ENCODE results near the gene IFT43. TPM values are rescaled to one million over a fixed set of nuclear protein-coding genes. Genes with fewer than 3 reads are reported as not detected.

IFT43 gene
- 10 to 100 TPM; 23.7 to 48.8 (median 30.2) TPM for total RNA-seq
- polyA plus RNA-seq, result 10 to 100 TPM; 14.2 to 33.0 TPM
- long read RNA-seq, donor 1, transcript IFT43-202 (9 exons, 833 nt), result major isoform, 13 of 52 reads
- long read RNA-seq, donor 1, partial matches to known transcripts, result 20 of 52 reads
- long read RNA-seq, donor 1, other reads (novel, unspliced or antisense), result 18 of 52 reads
- long read RNA-seq, donor 2, transcript IFT43-202 (9 exons, 833 nt), result major isoform, 22 of 34 reads
- long read RNA-seq, donor 2, partial matches to known transcripts, result 10 of 34 reads
- long read RNA-seq, donor 2, other reads (novel, unspliced or antisense), result 0 of 34 reads
- long read RNA-seq, donor 3, transcript IFT43-202 (9 exons, 833 nt), result major isoform, 12 of 38 reads
- long read RNA-seq, donor 3, partial matches to known transcripts, result 13 of 38 reads
- long read RNA-seq, donor 3, other reads (novel, unspliced or antisense), result 13 of 38 reads

DNA sequence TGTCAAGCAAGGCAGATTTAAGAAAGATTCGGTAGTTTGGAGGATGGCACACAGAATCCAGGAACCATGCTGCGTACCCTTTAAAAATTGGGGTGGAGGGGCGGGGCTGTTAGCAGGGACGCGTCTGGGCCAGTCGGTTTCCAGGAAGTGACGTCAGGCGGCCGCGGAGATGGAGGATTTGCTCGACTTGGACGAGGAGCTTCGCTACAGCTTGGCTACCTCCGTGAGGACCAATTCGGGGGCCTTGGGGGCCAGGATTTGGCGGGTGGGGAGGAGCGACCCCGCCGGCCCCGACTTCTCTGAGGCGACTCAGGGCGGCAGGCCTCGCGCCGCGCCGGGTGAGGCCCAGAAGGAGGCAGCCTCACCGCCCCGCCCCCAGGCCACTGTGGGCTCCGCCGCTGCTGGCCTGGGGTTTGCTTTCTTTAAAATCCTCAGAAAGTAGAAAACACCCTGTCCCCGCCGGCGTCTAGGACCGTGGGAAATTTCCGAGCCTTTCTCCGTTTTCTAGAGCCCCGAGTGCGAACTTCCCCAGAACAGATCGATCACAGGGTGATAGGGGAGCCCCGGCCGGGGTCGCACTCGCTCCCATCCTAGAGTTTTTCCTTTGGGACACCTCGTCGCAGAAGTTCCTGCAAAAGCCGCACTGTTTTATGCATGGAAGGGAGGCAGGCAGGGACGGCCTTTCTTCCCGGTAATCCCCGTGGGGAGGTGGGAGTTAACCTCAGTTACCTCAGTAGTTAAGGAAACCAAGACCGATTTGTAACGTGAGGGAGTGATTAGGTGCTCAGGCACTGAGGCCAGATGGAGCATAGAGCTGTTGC lies at the start of gene IFT43:
TSS of gene IFT43 (plus strand) at position 146 of the 821 bp plus-strand sequence. CDS start at position 170, 24 bp downstream.
- Histone ChIP-seq H3K27me3 (no peaks in the 10 kb centered on the region), H3K36me3 (no peaks in the 10 kb centered on the region), H3K9me3 (no peaks in the 10 kb centered on the region), H3K27ac (peak within 1 kb of the TSS; percentile 77 to 82), H3K4me1 (ENCODE audit: insufficient read depth) (peaks cover 5% of the 10 kb centered on the region), H3K4me3 (peak within 1 kb of the TSS; percentile 92)
- intact Hi-C loops (cut with DNase I), result loop anchor here in 1 of 4 donors (10.0 kb wide), 1 partner anchor 191 kb away; no protein-coding TSS in a partner anchor
- TF ChIP-seq EP300 (IDR thresholded peaks at IDR 0.05) (no peak), POLR2A (IDR thresholded peaks at IDR 0.05) (peak; percentile 67)
- TF ChIP-seq, protein P1, sequence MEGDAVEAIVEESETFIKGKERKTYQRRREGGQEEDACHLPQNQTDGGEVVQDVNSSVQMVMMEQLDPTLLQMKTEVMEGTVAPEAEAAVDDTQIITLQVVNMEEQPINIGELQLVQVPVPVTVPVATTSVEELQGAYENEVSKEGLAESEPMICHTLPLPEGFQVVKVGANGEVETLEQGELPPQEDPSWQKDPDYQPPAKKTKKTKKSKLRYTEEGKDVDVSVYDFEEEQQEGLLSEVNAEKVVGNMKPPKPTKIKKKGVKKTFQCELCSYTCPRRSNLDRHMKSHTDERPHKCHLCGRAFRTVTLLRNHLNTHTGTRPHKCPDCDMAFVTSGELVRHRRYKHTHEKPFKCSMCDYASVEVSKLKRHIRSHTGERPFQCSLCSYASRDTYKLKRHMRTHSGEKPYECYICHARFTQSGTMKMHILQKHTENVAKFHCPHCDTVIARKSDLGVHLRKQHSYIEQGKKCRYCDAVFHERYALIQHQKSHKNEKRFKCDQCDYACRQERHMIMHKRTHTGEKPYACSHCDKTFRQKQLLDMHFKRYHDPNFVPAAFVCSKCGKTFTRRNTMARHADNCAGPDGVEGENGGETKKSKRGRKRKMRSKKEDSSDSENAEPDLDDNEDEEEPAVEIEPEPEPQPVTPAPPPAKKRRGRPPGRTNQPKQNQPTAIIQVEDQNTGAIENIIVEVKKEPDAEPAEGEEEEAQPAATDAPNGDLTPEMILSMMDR (IDR thresholded peaks at IDR 0.05), result no peak
- WGBS, 3 donors, result 0% methylated on average over 43 to 52 of the region's 52 CpGs
- peak; percentile 92 to 95 (median 93) for DNase-seq

DNA sequence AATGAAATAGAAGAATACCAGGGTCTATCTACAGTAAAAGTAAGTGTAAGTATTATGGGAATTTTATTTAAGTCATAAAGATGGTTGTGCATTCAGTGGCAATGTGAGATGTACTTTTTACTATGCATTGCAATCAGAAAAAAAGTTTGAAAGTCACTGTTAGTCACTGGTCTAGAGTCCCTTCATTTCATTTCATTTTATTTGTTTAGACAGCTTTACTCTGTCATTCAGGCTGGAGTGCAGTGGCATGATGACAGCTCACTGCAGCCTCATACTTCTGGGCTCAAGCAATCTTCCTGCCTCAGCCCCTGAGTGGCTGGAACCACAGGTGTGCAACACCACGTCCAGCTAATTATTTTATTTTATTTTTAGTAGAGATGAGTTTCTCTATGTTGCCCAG lies 46.4 kb upstream of the IFT43 start:
- no peaks in the 10 kb centered on the region for H3K36me3 ChIP-seq
- TF ChIP-seq, protein P1 (IDR thresholded peaks at IDR 0.05), result no peak
- TF ChIP-seq EP300 (IDR thresholded peaks at IDR 0.05) (no peak), POLR2A (IDR thresholded peaks at IDR 0.05) (no peak)
- H3K4me1 ChIP-seq (ENCODE audit: insufficient read depth), result no peaks in the 10 kb centered on the region
- DNase-seq, result no peak
- H3K27ac ChIP-seq, result no peak overlapping the region
- no peak overlapping the region for H3K4me3 ChIP-seq
- H3K27me3 ChIP-seq, result no peaks in the 10 kb centered on the region
- intact Hi-C loops (cut with DNase I), result no loop called here
- 68 to 83% (median 80%) methylated on average over 1 of the region's 1 CpG for WGBS, 3 donors
- H3K9me3 ChIP-seq, result no peaks in the 10 kb centered on the region

DNA sequence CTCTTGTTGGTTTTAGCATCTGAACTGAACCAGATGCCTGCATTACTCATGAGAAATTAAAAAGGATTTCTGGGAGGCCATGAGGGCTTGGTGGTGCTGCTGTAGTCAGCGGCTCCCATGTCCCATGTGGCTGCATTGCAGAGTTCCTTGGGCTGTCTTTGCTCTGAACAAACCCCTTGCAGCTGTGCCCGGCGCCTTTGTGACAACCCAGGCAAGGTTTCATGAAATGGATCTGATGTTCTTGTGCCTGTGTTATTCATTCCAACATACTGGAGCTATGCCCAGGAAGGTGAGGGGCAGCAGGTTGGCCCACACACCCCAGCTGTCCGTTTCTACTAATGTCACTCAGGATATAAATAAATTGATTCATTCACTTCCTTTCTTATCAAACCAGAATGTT lies 44.5 kb upstream of the IFT43 start:
- H3K27ac ChIP-seq, result no peak overlapping the region
- TF ChIP-seq, protein P1 (IDR thresholded peaks at IDR 0.05), result no peak
- TF ChIP-seq POLR2A (IDR thresholded peaks at IDR 0.05) (no peak), EP300 (IDR thresholded peaks at IDR 0.05) (no peak)
- no peaks in the 10 kb centered on the region for H3K36me3 ChIP-seq
- DNase-seq, result no peak
- WGBS, 3 donors, result 81 to 92% (median 84%) methylated on average over 4 of the region's 4 CpGs
- H3K4me1 ChIP-seq (ENCODE audit: insufficient read depth), result no peaks in the 10 kb centered on the region
- H3K4me3 ChIP-seq, result no peak overlapping the region
- intact Hi-C loops (cut with DNase I), result no loop called here
- H3K27me3 ChIP-seq, result no peaks in the 10 kb centered on the region
- no peaks in the 10 kb centered on the region for H3K9me3 ChIP-seq

DNA sequence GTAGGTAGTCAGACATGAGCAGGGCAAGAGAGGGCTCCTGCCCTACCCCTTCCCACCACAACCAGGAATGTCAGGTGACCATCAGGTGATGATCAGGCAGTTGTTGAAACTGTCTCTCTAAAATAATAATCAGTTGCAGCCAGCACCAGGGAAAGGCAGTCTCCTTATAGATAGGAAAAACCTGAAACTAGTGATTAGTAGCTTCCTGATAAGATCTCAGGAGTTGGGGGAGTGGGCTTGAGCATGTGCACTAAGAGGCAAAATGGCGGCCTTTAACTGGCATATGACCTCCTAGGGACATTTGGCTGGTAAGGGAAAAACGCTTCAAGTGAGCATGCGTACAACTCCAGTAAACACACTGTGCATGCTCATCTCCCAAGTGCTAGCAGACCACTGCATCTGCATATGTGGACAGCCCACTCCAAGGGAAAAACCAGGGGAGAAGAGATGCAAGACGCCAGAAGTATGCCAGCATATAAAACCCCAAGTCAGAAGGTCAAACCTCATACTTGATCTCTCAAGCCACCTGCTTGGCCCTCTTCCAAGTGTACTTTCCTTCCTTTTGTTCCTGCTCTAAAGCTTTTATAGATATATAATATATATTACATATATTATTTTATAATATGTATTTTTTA lies 40.8 kb upstream of the IFT43 start:
- intact Hi-C loops (cut with DNase I), result no loop called here
- no peak for TF ChIP-seq POLR2A (IDR thresholded peaks at IDR 0.05)
- TF ChIP-seq, protein P1 (IDR thresholded peaks at IDR 0.05), result no peak
- TF ChIP-seq EP300 (IDR thresholded peaks at IDR 0.05), result no peak
- no peaks in the 10 kb centered on the region for H3K4me1 ChIP-seq (ENCODE audit: insufficient read depth)

More for the DNA sequence above, 40.8 kb upstream of the IFT43 start:
- H3K9me3 ChIP-seq, result no peaks in the 10 kb centered on the region
- no peaks in the 10 kb centered on the region for H3K27me3 ChIP-seq
- H3K4me3 ChIP-seq, result no peak overlapping the region
- H3K36me3 ChIP-seq, result no peaks in the 10 kb centered on the region
- DNase-seq, result no peak
- WGBS, 3 donors, result 86 to 93% (median 87%) methylated on average over 4 of the region's 4 CpGs
- H3K27ac ChIP-seq, result no peak overlapping the region
